Fibroblast of lung (primary cell): ENCODE results near the gene HSF4. TPM values are rescaled to one million over a fixed set of nuclear protein-coding genes. Genes with fewer than 3 reads are reported as not detected.

Experiments
- DNase-seq, 2 donors: peaks; one replicate each; pipeline versions ENCODE4 v3.0.0 to v3.0.0-alpha.2; 2010; ENCODE audit warnings: low read depth in 2 of 2
- H2AFZ ChIP-seq: 2 replicates; pipeline ENCODE4 v1.5.1; 2012; ENCODE audit warnings: low read length, control low read depth, inconsistent platforms
- H3K27ac ChIP-seq: 2 replicates; pipeline ENCODE4 v1.5.1; 2011; ENCODE audit warnings: low read length, control low read depth; ENCODE audit not compliant: insufficient read depth
- H3K27me3 ChIP-seq: 2 replicates; pipeline ENCODE4 v1.5.1; 2011; ENCODE audit warnings: mild to moderate bottlenecking, low read length; ENCODE audit not compliant: control insufficient read depth, insufficient read depth
- H3K36me3 ChIP-seq: 2 replicates; pipeline ENCODE4 v1.5.1; 2011; ENCODE audit warnings: low read length; ENCODE audit not compliant: control insufficient read depth, insufficient read depth
- H3K4me1 ChIP-seq: 2 replicates; pipeline ENCODE4 v1.5.1; 2011; ENCODE audit warnings: low read length; ENCODE audit not compliant: control insufficient read depth, insufficient read depth; ENCODE audit errors: extremely low read depth
- H3K4me2 ChIP-seq: 2 replicates; pipeline ENCODE4 v1.5.1; 2011; ENCODE audit warnings: low read length, control low read depth; ENCODE audit not compliant: insufficient read depth; ENCODE audit errors: extremely low read depth
- H3K4me3 ChIP-seq, 4 experiments: fragments of 200-600 bp in 1 of 4; sonication (generic) in 1 of 4; replicated peaks in 1 of 4; 2 replicates each; pipeline ENCODE4 v1.5.1; 2011 to 2016; ENCODE audit warnings: low read length in 4 of 4, low read depth in 3 of 4, mild to moderate bottlenecking in 3 of 4, control low read depth in 2 of 4, inconsistent platforms in 1 of 4, mixed read lengths in 1 of 4; ENCODE audit not compliant: insufficient read depth in 1 of 4; ENCODE audit errors: control extremely low read depth in 1 of 4
- H3K79me2 ChIP-seq: 2 replicates; pipeline ENCODE4 v1.5.1; 2012; ENCODE audit warnings: mild to moderate bottlenecking, low read length, inconsistent platforms; ENCODE audit not compliant: control insufficient read depth, insufficient read depth
- H3K9ac ChIP-seq: 2 replicates; pipeline ENCODE4 v1.5.1; 2011; ENCODE audit warnings: mild to moderate bottlenecking, low read length, control low read depth; ENCODE audit not compliant: insufficient read depth
- H3K9me3 ChIP-seq: 2 replicates; pipeline ENCODE4 v1.5.1; 2012; ENCODE audit warnings: low read depth, low read length; ENCODE audit not compliant: control insufficient read depth, insufficient read depth
- H4K20me1 ChIP-seq: 2 replicates; pipeline ENCODE4 v1.5.1; 2011; ENCODE audit warnings: low read length; ENCODE audit not compliant: control insufficient read depth, insufficient read depth; ENCODE audit errors: extremely low read depth
- CTCF ChIP-seq, 2 donors: IDR thresholded peaks in 1 of 2; conservative IDR thresholded peaks in 1 of 2; 1 replicate in 1 of 2; 2 replicates in 1 of 2; pipeline ENCODE4 v1.5.1; 2011 to 2012; ENCODE audit warnings: low read length in 2 of 2, control low read depth in 1 of 2, inconsistent platforms in 1 of 2, low read depth in 1 of 2, mild to moderate bottlenecking in 1 of 2
- EZH2 ChIP-seq: IDR thresholded peaks from 2 replicates; pipeline ENCODE4 v1.5.1; 2012; ENCODE audit warnings: low read length, control low read depth, mild to moderate bottlenecking; ENCODE audit errors: missing control alignments
- polyA plus RNA-seq, 2 donors: library from polyadenylated mRNA; depleted of rRNA in 1 of 2; stranded (reverse) in 1 of 2; unstranded in 1 of 2; fragments of >200 nt; gene quantifications; 2 replicates each; pipeline ENCODE4 v1.2.1, GENCODE V29; 2011 to 2012; ENCODE audit warnings: missing spikeins in 1 of 2
- total RNA-seq: library from RNA; depleted of rRNA; stranded (reverse); fragments of >200 nt; gene quantifications from 2 replicates; pipeline ENCODE4 v1.2.1, GENCODE V29; 2014

The HSF4 gene
- total and polyA plus RNA-seq, 2 donors (not counting 1 experiment from before 2014, with no cell fraction given) = 6.4 to 25.8 TPM

- H3K27ac ChIP-seq = no peak overlapping the region
- no peak overlapping the region for H3K4me2 ChIP-seq
- H2AFZ ChIP-seq = no peak overlapping the region
- no peaks in the 10 kb centered on the region for H3K27me3 ChIP-seq
- H3K4me3 ChIP-seq = no peak overlapping the region
- H3K79me2 ChIP-seq = no peaks in the 10 kb centered on the region
- no peaks in the 10 kb centered on the region for H4K20me1 ChIP-seq
- peaks cover 2% of the 10 kb centered on the region for H3K4me1 ChIP-seq
- TF ChIP-seq CTCF (conservative IDR thresholded peaks at IDR 0.05 in 1 of 2, IDR thresholded peaks at IDR 0.05 in 1 of 2; ENCODE audit: low read depth in 1 of 2, low read length in 2 of 2) (no peak), EZH2 (no peak)
- H3K36me3 ChIP-seq = peaks cover 17% of the 10 kb centered on the region
- H3K9ac ChIP-seq = no peak overlapping the region
- H3K9me3 ChIP-seq = no peaks in the 10 kb centered on the region
- DNase-seq = no peak
Measured at GRCh38 chr16:67148656-67149275, 15.8 kb upstream of the HSF4 start.

GRCh38 chr16:67149276-67150046, 15.1 kb upstream of the HSF4 start:
- Histone ChIP-seq H3K27ac (no peak overlapping the region), H3K4me1 (peaks cover 2% of the 10 kb centered on the region), H4K20me1 (no peaks in the 10 kb centered on the region), H3K4me3 (peak overlapping the region in 1 of 4 experiments; percentile 78), H3K9me3 (no peaks in the 10 kb centered on the region), H3K9ac (no peak overlapping the region), H3K36me3 (peaks cover 17% of the 10 kb centered on the region), H3K27me3 (no peaks in the 10 kb centered on the region), H3K4me2 (no peak overlapping the region), H3K79me2 (no peaks in the 10 kb centered on the region), H2AFZ (no peak overlapping the region)
- DNase-seq = peak in 1 of 2 donors; percentile 28
- no peak for TF ChIP-seq EZH2
- TF ChIP-seq CTCF (conservative IDR thresholded peaks at IDR 0.05 in 1 of 2, IDR thresholded peaks at IDR 0.05 in 1 of 2; ENCODE audit: low read depth in 1 of 2, low read length in 2 of 2) = no peak

- Histone ChIP-seq H3K27me3 (no peaks in the 10 kb centered on the region), H3K36me3 (peaks cover 17% of the 10 kb centered on the region), H2AFZ (no peak overlapping the region), H3K79me2 (no peaks in the 10 kb centered on the region), H3K4me3 (peak overlapping the region; percentile 53 to 78 (median 70)), H3K4me1 (peaks cover 2% of the 10 kb centered on the region), H3K4me2 (peak overlapping the region; percentile 79), H3K27ac (peak overlapping the region; percentile 86), H3K9me3 (no peaks in the 10 kb centered on the region), H4K20me1 (no peaks in the 10 kb centered on the region), H3K9ac (peak overlapping the region; percentile 95)
- TF ChIP-seq EZH2 (no peak), CTCF (conservative IDR thresholded peaks at IDR 0.05 in 1 of 2, IDR thresholded peaks at IDR 0.05 in 1 of 2; ENCODE audit: low read depth in 1 of 2, low read length in 2 of 2) (no peak)
- peak; percentile 78 to 84 for DNase-seq
Measured at GRCh38 chr16:67150047-67150832, 14.3 kb upstream of the HSF4 start.
